Measurements from ENCODE around the gene WNT2.
"Not testable (repeated sequence)": the region's sequence is repeated elsewhere in the genome, so short reads cannot be mapped to it uniquely, and the experiment has no call there.

Gene WNT2

DNA sequence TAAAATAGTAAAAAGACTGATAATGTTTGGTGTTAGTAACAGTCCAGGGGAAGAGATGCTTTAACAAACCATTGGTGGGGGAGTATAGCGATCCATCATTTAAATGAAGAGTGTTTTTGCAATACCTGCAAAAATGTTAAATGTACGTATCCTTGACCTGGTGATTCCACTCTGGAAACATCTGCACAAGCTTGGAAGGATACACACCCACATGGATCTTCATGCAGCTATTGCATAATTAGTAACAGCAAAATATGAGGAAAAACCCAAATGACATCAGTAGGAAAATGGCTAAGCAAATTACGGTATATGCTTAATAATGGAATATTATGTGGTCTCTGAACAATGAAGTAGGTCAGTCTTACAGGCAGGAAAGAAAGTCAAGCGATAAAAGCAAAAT is 20.5 kb downstream of the WNT2 start:
- DNase-seq: no peak

DNA sequence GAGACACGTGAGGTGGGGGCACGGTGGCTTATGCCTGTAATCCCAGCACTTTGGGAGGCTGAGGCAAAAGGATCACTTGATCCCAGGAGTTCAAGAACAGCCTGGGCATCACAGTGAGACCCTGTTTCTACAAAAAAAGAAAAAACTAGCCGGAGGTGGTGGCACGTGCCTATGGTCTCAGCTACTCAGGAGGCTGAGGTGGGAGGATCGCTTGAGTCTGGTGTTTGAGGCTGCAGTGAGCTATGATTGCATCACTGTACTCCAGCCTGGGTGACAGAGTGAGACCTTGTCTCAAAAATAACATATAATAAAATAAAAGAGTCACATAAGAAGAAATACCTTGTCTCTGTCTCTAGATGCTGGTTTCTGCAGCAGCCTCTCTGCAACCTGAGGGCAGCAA is 22.4 kb downstream of the WNT2 start:
- DNase-seq: not testable (repeated sequence)

DNA sequence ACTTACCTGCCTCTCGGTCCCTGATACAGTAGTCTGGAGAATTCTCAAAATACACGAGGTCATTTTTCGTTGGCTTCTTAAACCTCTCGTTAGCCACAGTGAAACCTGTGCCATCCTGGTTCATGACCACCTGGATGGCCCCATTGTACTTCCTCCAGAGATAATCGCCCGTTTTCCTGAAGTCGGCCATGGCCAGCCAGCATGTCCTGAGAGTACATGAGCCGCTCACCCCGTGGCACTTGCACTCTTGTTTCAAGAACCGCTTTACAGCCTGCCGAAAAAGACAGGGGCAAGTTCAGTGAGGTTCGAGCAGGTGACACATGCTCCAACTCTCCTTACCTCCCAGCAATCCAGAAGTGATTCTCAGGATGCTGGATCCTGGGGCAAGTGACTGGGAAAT is 25.3 kb downstream of the WNT2 start:
- DNase-seq: no peak

DNA sequence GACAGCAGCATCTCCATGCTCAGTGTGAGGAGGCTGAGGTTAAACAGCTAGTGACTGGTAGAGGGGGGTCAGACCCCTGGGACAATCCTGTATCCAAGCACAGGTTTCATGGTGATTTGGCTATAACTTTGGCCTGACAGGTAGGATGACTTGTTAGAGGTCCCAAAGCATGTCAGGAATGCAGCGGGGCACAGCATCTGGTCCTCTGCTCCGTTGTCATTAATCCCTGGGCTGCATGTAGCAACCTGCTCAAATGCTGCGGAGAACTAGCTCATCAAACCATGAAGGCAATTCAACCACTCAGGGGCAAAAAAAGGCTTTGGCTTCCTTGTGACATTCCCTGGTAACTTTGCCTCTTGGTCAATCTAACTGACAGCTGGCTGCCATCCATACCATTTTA is 26.8 kb downstream of the WNT2 start:
- DNase-seq: no peak

DNA sequence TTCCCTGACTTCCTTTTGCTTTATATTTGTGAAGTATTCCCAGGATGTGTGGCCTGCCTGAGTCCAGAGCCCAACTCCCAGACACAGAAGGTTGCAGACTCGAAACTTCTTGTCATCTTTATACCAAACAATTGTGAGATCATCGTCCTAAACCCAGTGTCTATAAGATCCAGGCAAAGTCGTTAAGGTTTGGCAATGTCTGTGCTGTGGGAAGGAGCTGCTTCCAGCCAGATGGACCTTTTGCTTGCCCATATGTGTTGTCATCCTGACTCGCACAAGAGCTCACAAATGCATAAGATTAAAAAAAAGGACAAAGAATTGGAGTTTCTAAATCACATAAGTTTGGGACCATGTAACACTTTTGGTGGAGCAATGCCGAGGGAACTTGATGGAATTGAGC is 37.0 kb downstream of the WNT2 start:
- DNase-seq: no peak

DNA sequence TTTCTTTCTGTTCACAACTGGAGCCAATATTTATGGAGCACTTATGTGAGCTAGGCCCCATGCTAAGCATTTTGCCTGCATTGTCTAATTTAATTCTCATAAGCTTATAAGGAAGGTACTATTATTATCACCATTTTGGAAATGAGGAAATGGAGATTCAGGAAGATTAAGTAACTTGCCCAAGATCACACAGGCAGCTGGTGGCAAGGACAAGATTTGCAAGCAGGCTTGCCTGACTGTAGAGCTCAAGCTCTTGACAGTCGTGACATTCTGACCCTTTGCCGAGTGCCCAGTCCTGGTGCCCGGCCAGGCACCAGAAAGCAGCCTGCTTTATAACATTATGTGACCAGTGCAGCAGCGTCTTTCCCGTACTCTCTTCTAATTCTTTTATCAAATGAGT is 38.2 kb downstream of the WNT2 start:
- no peak for DNase-seq

DNA sequence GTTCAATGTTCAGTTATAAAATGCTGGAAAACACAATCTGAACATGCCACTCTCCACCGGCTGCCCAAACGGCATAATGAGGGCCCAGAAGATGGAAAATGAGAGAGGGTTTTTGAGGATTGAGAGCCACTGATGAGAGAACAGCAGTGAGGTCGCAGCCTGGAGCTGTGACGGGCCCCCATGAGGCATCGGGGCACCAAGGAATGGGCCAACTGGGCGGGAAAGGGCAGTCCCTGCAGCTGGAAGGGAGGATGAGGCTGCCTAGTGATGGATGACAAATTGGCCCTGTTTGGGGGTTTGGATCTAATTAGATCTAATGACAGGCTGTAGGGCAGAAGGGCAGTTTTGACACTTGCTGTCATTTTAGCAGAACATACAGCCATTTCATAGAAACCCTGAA is 39.1 kb downstream of the WNT2 start:
- DNase-seq: peak in 2 of 14 donors; percentile 17 to 27

DNA sequence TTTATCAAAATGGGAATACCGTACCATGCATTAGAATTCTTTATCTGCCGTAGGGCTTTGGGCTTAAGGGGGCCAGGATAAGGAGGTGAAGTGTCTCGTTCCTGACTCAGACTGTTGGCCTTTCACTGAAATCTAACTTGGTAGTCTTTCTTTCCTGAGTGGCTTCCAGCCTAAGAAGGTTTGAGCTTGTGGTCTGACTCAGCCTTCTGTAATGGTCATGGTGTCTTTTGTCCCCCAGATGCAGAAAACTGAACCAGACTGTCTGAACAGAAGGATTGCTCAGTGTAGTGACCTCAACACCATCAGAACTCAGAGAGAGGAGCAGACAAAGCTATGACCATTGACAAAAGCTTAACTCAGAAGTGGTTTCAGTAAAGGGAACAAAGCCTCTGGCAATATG is 39.5 kb downstream of the WNT2 start:
- DNase-seq: no peak

DNA sequence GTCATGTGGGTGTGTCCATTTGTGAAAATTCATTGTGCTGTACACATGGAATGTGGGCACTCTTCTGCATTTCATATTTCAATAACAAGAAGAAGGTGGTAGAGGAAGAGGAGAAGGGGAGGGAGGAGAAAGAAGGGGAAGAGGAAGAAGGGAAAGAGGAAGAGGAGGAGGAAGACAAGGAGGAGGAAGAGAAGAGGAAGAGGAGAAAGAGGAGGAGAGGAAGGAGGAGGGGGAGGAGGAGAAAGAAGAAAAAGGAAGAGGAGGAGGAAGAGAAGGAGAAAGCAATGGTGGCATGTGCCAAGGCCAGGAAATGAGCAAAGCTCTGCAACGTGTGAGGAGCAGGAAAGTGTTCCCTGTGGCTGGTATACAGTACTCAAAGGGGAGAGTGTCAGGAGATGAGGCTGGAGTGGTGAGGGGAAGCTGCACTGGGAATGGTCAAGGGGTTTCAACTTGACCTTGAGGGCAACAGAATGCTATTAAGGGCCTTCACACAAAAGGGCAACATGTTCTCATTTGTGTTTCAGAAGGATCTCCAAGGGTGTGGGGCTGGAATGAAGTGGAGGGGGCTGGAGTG is 40.5 kb downstream of the WNT2 start:
- DNase-seq: no peak

DNA sequence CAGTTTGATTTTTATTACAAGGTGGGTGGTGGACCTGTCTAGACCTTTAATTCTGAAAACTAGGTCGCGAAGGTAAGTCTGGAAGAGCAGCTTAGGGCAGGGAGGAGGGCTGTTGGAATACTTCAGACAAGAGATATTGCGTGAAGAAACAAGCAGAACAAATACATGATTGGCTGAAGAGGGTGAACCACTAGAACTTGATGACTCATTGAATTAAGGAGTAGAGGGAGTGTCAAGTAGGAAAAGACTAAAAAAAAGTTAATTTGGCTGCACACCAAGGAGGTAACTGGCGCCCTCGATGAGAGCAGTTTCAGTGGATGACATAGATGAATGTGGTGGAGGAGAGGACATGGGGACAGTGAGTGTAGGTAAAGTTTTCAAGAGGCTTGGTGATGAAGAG is 41.3 kb downstream of the WNT2 start:
- DNase-seq: no peak

DNA sequence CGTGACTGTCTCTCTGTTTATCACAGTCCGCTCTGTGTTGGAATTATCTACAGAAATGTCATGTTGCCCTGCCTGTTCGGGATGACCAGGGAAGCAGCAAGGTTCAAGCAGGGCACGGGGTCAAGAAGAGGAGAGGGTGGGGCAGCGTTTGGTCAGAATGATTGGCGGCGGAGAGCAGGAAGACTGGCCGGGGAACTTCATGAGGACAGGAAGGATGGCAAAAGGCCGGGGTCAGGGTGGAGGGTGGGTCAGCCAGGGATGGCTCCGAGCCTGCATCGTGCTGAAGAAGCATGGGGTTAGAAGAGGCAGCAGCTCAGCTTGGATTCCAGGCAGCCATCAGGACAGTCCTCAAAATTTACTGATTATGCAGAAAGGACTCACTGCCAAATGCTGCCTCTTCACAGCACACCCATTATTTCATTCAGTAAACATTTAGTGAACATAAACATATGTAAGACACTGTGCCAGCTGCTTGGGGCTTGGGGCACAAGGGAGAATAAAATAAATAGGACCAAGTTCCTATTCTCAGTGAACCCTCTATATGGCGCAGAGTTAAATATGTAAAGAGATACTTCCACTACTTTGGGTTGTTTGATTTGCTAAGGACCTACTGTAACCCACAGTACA is 42.8 kb downstream of the WNT2 start:
- DNase-seq: no peak

DNA sequence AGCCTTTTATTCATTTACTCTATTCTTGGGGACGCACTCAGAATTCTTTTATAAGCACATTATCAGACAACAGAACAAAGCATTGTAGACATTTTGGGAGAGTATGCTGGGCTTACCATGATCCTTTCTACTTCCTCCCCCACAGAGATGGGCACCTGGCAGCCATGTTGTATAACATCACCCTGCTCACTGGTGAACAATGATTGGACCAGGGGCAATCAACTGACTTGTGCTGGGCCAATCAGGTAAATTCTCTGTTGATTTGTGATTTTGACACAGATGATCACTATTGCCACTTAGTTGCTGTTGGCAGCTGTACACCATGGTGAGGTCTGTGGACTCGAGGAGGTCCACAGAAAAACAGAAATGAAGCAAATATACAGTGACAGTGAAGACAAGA is 43.7 kb downstream of the WNT2 start:
- DNase-seq: no peak

DNA sequence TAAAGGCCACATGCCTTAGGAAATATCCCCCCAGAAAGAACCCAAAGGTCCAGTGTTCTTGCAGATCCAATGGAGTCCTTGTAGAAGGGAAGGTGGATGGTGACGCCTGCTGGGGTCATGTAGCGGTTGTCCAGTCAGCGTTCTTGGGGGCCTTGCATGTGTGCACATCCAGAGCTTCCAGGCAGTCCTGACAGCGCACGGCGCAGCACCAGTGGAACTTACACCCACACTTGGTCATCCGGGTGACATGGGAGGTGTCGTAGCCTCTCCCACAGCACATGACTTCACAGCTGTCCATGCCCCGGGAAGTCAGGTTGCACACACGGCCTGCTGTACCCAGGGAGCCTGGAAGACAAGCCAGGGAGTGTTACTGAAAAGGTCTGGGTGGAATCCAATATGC is 44.8 kb downstream of the WNT2 start:
- DNase-seq: no peak

DNA sequence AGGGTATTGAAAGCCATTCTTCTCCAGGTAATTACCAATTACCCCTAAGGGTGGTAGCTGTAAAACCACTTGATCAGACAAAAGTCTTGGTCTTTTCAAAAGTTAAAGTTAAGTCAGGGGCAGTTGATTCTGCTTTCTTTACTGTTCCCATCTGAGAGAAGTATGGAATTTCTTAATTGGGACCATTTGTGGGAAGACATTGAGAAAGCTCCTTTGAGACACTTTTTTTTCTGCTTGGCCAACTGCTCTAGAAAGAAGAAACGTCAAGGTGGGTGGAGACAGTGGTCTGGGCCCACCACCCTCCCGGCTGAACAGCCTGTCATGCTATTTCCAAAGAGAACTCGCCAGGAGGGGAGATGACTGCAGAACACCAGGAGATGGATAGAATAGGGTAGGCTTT is 45.3 kb downstream of the WNT2 start:
- DNase-seq: no peak

DNA sequence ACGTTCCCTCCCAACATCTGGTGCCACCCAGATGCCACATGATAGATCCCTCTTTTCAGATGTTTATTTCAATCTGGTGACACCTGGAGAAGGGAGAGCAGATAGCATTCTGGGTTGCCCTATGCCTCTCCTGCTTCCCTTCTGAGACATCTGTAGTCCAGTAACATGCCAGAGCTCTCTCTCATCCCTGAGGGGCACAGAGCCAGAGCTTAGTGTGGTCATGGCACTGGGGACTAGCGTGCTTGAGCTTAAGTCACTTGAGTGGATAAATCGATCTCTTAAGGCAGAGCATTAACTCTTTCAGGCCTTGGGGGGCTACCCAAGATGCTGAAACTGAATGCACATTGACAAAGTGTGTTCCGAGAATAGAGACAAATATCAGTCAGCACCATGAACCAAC is 47.9 kb downstream of the WNT2 start:
- DNase-seq: no peak

DNA sequence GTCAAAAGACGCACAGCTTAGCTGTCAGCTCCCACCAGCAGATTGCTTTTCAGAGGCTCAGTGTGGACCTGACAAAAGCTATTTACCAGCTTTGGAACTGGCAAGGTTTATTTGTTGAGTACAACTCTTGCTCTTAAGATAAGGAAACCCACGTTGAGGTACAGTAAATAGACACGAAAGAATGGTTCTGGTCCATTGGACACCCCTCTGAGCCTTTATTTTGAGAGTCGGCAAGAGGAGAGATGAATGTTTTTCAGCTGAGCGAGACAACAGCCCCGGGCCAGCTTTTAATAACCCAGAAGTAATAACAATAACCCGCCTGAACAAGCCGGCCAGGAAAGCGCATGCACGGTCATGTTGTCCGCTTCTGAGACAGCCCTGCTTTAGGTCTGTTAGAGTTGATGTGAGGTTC is 49.0 kb downstream of the WNT2 start:
- no peak for DNase-seq

DNA sequence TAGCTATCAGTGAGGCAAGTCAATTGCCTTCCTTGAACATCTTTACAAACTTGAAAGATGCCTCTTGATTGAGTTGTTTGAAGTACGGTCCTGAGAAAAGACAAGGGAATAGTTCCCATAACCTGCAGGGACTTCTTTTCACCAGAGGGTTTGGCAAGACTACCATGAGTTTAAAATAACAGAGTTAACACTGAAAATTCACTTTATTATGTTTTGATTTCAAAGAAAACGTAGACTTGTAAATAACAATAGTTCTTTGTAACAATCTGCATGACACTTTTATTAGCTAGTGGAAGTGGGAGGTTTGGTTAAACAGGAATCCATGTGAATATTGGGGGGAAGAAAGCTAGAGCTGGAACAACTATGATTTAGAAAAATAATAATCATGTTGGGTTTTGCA is 49.5 kb downstream of the WNT2 start:
- DNase-seq: no peak

DNA sequence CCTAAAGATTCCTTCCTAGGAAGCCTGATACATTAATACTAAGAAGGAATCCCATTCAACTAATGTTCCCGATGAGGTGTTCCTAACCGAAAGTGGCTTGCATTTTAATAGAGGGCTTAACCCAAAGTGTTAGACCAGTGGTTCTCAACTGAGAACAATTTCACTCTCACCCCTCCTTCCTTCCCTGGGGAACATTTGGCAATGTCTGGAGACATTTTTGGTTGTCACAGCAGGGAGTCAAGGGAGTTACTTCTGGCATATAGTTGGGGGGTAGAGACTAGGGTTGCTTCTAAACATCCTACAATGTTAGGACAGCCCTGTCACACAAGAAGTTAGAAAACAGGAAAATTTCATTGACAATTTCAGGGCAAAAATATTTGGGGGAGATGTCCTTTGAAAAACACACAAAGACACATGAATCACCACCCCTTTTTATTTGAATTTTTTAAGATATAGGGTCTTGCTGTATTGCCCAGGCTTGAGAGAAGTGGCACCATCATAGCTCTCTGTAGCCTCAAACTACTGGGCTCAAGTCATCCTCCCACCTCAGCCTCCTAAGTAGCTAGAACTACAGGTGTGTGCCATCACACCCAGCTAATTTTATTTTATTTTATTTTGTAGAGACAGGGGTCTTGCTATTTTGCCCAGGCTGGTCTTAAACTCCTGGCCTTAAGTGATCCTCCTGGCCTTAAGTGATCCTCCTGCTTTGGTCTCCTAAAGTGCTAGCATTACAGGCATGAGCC is 50.7 kb downstream of the WNT2 start:
- no peak for DNase-seq

DNA sequence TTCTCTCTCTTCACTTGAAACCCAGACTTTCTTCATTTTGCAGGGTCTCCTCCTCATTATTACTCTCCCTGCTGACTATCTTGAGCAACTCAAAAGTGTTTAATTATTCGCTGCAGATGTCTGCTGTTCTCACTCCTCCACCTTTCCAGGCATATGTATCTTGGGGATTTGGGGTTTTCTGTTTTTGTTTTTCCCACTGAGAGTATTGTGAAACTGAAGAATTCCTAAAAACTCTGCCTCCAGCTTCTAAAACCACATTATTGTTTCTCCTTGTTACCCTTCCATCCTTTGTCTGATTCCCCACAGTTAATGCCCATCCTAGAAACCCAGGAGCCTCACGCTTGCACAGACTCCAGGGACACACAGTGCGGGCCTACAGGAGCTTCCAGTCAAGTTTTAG is 51.3 kb downstream of the WNT2 start:
- no peak for DNase-seq

DNA sequence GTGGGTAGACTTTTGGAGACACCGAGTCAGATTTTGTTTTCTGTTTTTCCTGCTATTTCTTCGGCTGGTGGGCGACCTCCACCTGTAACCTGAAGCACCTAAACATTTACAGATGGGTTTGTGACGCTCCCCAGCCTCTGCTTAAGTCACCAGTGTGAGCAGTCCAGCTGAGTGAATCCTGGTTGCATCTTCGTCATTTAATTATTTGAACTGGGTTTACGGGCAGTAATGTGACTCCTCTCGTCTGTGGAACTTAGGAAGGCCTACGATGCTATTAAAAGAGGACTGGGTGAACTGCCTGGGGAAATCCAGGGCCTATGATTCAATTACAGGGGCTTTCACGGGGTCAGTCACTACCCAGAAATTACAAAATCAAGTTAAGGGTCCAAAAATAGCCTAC is 52.5 kb downstream of the WNT2 start:
- no peak for DNase-seq

DNA sequence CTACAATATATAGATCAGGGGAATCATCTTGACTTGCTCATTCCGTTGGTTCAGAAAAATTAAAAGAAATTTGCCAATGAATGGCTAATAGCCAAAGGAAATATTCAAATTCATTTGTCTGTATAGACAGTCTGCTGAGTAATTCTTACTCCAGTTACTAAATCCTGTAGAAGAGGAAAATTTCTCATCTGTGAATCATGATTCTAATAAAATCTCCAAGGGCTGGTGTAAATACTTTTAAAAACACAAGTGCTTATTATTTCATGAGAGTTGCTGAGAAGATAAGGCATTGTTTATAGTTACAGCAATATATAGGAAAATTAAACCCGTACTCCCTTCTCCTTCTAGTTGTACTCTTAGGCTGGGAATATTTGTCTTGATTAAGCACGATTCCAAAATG is 53.0 kb downstream of the WNT2 start:
- DNase-seq: no peak

DNA sequence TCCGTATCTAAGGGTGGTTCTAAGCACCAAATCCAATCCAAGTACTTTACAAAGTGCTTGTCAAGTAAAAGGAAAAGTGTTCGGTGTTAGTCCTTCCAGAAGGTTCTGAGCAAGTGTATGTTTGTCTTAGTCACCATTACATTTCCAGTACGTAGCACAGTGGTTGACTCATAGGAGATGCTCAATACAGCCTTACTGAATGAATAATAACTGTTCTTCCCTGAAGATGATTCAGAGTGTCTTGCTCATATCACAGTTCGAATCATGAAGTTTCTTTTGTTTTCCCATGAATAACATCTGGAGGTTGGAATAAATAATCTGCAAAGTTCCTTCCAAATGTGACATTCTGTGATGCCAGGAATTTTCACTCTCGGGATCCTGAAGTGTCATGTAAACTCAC is 53.4 kb downstream of the WNT2 start:
- no peak for DNase-seq

DNA sequence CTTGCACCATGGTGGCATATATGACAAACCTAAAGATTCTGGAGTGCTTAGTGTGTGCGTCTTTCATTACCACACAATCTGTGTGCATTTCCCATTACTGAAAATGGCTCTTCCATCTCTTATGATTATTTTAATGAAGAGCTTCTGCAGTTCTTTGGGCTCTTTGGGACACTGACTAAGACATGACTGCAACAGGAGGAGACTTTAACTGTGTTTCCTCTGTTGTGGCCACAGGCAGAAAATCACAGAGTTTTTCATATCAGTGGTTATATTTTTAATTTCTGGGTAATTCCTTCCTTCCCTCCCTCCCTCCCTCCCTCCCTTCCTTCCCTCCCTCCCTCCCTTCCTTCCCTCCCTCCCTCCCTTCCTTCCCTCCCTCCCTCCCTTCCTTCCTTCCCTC is 58.1 kb downstream of the WNT2 start:
- no peak for DNase-seq

DNA sequence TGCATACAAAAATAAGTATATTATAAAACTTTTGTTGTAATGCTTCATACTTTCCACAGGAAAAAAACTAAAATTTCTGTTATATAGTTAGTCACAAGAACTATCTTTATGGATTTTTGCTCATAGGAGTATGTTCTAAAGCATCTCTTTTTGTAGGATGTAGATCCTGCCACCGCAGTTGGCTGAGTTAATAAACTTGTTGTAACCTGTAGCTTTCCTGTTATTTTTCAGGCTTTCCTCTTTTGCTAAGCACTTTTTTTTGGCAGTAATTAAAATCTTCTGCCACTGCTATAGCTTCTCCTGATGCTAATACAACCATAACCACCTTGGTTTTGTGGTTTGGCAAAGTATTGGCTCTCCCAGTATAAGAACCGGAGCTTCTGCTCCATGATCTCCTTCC is 60.3 kb downstream of the WNT2 start:
- no peak for DNase-seq

Measured in C1 segment of cervical spinal cord (tissue), 14 donors.